Vagina (tissue), 2 donors: Measurements from ENCODE around the gene IFIT2. TPM values are rescaled to one million over a fixed set of nuclear protein-coding genes. Genes with fewer than 3 reads are reported as not detected.

ENCODE experiments used
- DNase-seq, 2 donors: peaks; one replicate each; pipeline ENCODE4 v3.0.0-alpha.2; 2017; ENCODE audit errors: extremely low spot score in 2 of 2
- H3K27ac ChIP-seq: fragments of 200-600 bp; sonication (generic); one replicate; pipeline ENCODE4 v1.5.1; 2019
- H3K27me3 ChIP-seq: fragments of 200-600 bp; sonication (generic); one replicate; pipeline ENCODE4 v1.5.1; 2019
- H3K36me3 ChIP-seq, 2 donors: fragments of 200-600 bp; sonication (generic); one replicate each; pipeline ENCODE4 v1.5.1; 2017 to 2019
- H3K4me1 ChIP-seq: fragments of 200-600 bp; sonication (generic); one replicate; pipeline ENCODE4 v1.5.1; 2019
- H3K4me3 ChIP-seq, 2 donors: fragments of 200-600 bp; sonication (generic); 1 replicate in 1 of 2; 2 replicates in 1 of 2; pipeline ENCODE4 v1.5.1; 2016 to 2019
- H3K9me3 ChIP-seq: fragments of 200-600 bp; sonication (generic); one replicate; pipeline ENCODE4 v1.5.1; 2019
- CTCF ChIP-seq, 3 experiments: fragments of 450-650 bp in 2 of 3; fragments of 200-600 bp in 1 of 3; sonication (generic) in 1 of 3; IDR thresholded peaks; one replicate each; pipeline ENCODE4 v1.5.1; 2017 to 2019; ENCODE audit warnings: antibody characterized with exemption in 3 of 3, mild to moderate bottlenecking in 2 of 3, moderate library complexity in 2 of 3
- POLR2A ChIP-seq, 2 donors: fragments of 450-650 bp; IDR thresholded peaks; one replicate each; pipeline ENCODE4 v1.6.1; 2017; ENCODE audit warnings: antibody characterized with exemption in 2 of 2, mild to moderate bottlenecking in 2 of 2, moderate library complexity in 2 of 2
- POLR2AphosphoS5 ChIP-seq, 2 donors: sonication (generic); formaldehyde crosslinking; IDR thresholded peaks; one replicate each; pipeline ENCODE4 v1.9.0; 2017; ENCODE audit warnings: antibody characterized with exemption in 2 of 2, mild to moderate bottlenecking in 2 of 2, low read depth in 1 of 2; ENCODE audit not compliant: insufficient read depth in 1 of 2
- intact Hi-C: fragments of 100-400 bp; cut with DNase I; formaldehyde crosslinking; loops from one replicate; pipeline ENCODE4 v1.15.1; 2023
- total RNA-seq: library from RNA; depleted of rRNA; stranded (reverse); fragments of >200 nt; gene quantifications from one replicate; pipeline ENCODE4 v1.2.3, GENCODE V29; 2016

Gene IFIT2
- total RNA-seq, 1 donor from 2014 or later, result 2.9 TPM

- Histone ChIP-seq H3K4me1 (peaks cover 8% of the 10 kb centered on the region), H3K36me3 (no peaks in the 10 kb centered on the region), H3K4me3 (no peak overlapping the region), H3K9me3 (no peaks in the 10 kb centered on the region), H3K27me3 (no peaks in the 10 kb centered on the region), H3K27ac (no peak overlapping the region)
- TF ChIP-seq POLR2A (IDR thresholded peaks at IDR 0.05) (no peak), CTCF (IDR thresholded peaks at IDR 0.05) (no peak), POLR2AphosphoS5 (IDR thresholded peaks at IDR 0.05; ENCODE audit: insufficient read depth in 1 of 2, low read depth in 1 of 2) (no peak)
- intact Hi-C loops, result no loop called here
- no peak for DNase-seq
Observed at GRCh38 chr10:89256962-89257361, 44.9 kb upstream of the IFIT2 start.

- Histone ChIP-seq H3K4me1 (peaks cover 8% of the 10 kb centered on the region), H3K27me3 (no peaks in the 10 kb centered on the region), H3K9me3 (no peaks in the 10 kb centered on the region), H3K36me3 (no peaks in the 10 kb centered on the region), H3K4me3 (no peak overlapping the region), H3K27ac (no peak overlapping the region)
- intact Hi-C loops, result no loop called here
- no peak for TF ChIP-seq POLR2A (IDR thresholded peaks at IDR 0.05)
- DNase-seq, result no peak
Observed at GRCh38 chr10:89257581-89257980, 44.3 kb upstream of the IFIT2 start.

- Histone ChIP-seq H3K4me3 (no peak overlapping the region), H3K9me3 (no peaks in the 10 kb centered on the region), H3K36me3 (no peaks in the 10 kb centered on the region), H3K27ac (no peak overlapping the region), H3K27me3 (no peaks in the 10 kb centered on the region), H3K4me1 (peaks cover 8% of the 10 kb centered on the region)
- no peak for DNase-seq
- no peak for TF ChIP-seq CTCF (IDR thresholded peaks at IDR 0.05)
- TF ChIP-seq POLR2AphosphoS5 (IDR thresholded peaks at IDR 0.05; ENCODE audit: insufficient read depth in 1 of 2, low read depth in 1 of 2), result no peak
- intact Hi-C loops, result no loop called here
Observed at GRCh38 chr10:89258881-89259280, 43.0 kb upstream of the IFIT2 start.

- Histone ChIP-seq H3K4me1 (peaks cover 8% of the 10 kb centered on the region), H3K27me3 (no peaks in the 10 kb centered on the region), H3K27ac (peak overlapping the region; percentile 11), H3K4me3 (no peak overlapping the region), H3K36me3 (no peaks in the 10 kb centered on the region), H3K9me3 (no peaks in the 10 kb centered on the region)
- intact Hi-C loops, result no loop called here
- no peak for TF ChIP-seq POLR2A (IDR thresholded peaks at IDR 0.05)
- no peak for TF ChIP-seq POLR2AphosphoS5 (IDR thresholded peaks at IDR 0.05; ENCODE audit: insufficient read depth in 1 of 2, low read depth in 1 of 2)
- no peak for TF ChIP-seq CTCF (IDR thresholded peaks at IDR 0.05)
- no peak for DNase-seq
Observed at GRCh38 chr10:89262086-89263051, 39.5 kb upstream of the IFIT2 start.

GRCh38 chr10:89263091-89263490 is 38.8 kb upstream of the IFIT2 start:
- H3K4me3 ChIP-seq, result no peak overlapping the region
- H3K9me3 ChIP-seq, result no peaks in the 10 kb centered on the region
- no peaks in the 10 kb centered on the region for H3K36me3 ChIP-seq
- DNase-seq, result no peak
- intact Hi-C loops, result no loop called here
- H3K27ac ChIP-seq, result peak overlapping the region; percentile 11
- no peaks in the 10 kb centered on the region for H3K27me3 ChIP-seq
- H3K4me1 ChIP-seq, result peaks cover 8% of the 10 kb centered on the region
- no peak for TF ChIP-seq POLR2AphosphoS5 (IDR thresholded peaks at IDR 0.05; ENCODE audit: insufficient read depth in 1 of 2, low read depth in 1 of 2)

- Histone ChIP-seq H3K9me3 (no peaks in the 10 kb centered on the region), H3K4me3 (no peak overlapping the region), H3K4me1 (peaks cover 8% of the 10 kb centered on the region), H3K36me3 (no peaks in the 10 kb centered on the region), H3K27me3 (no peaks in the 10 kb centered on the region), H3K27ac (no peak overlapping the region)
- intact Hi-C loops, result no loop called here
- TF ChIP-seq POLR2A (IDR thresholded peaks at IDR 0.05) (no peak), CTCF (IDR thresholded peaks at IDR 0.05) (no peak), POLR2AphosphoS5 (IDR thresholded peaks at IDR 0.05; ENCODE audit: insufficient read depth in 1 of 2, low read depth in 1 of 2) (no peak)
- no peak for DNase-seq
Observed at GRCh38 chr10:89263531-89263930, 38.3 kb upstream of the IFIT2 start.
